ENCODE results near the gene DLG1. TPM values are rescaled to one million over a fixed set of nuclear protein-coding genes. Genes with fewer than 3 reads are reported as not detected.

DLG1 gene
- polyA plus RNA-seq, 1 donor from 2014 or later, result 43.9 TPM

GRCh38 chr3:196997311-196997710 lies 301.1 kb downstream of the DLG1 start:
- H3K27me3 ChIP-seq (ENCODE audit: insufficient read depth, low read depth, low read length), result no peaks in the 10 kb centered on the region
- no peak overlapping the region for H3K4me2 ChIP-seq (ENCODE audit: low read length)
- no peak overlapping the region for H3K27ac ChIP-seq (ENCODE audit: low read length)
- no peaks in the 10 kb centered on the region for H4K20me1 ChIP-seq (ENCODE audit: insufficient read depth)
- H3K79me2 ChIP-seq (replicated peaks; ENCODE audit: insufficient read depth, low read length), result no peaks in the 10 kb centered on the region
- H3K9ac ChIP-seq (ENCODE audit: low read length), result no peak overlapping the region
- H3K9me3 ChIP-seq (ENCODE audit: low read length), result no peaks in the 10 kb centered on the region
- TF ChIP-seq CTCF (IDR thresholded peaks at IDR 0.05; ENCODE audit: poor library complexity, severe bottlenecking) (no peak), EP300 (conservative IDR thresholded peaks at IDR 0.05; ENCODE audit: poor library complexity, severe bottlenecking) (no peak), SMC3 (conservative IDR thresholded peaks at IDR 0.05; ENCODE audit: poor library complexity) (no peak), TAF1 (IDR thresholded peaks at IDR 0.05; ENCODE audit: low read depth) (no peak), POLR2AphosphoS5 (IDR thresholded peaks at IDR 0.05) (no peak), REST (IDR thresholded peaks at IDR 0.05; ENCODE audit: borderline replicate concordance) (no peak), EZH2 (IDR thresholded peaks at IDR 0.05; ENCODE audit: borderline replicate concordance, insufficient read depth, low read length, poor library complexity, severe bottlenecking) (no peak), MXI1 (conservative IDR thresholded peaks at IDR 0.05; ENCODE audit: poor library complexity, severe bottlenecking) (no peak), RAD21 (conservative IDR thresholded peaks at IDR 0.05) (no peak)
- no peak overlapping the region for H3K4me3 ChIP-seq (ENCODE audit: low read length)
- no peaks in the 10 kb centered on the region for H3K36me3 ChIP-seq (ENCODE audit: insufficient read depth, low read length)
- no peaks in the 10 kb centered on the region for H3F3A ChIP-seq (ENCODE audit: insufficient read depth, low read length, poor library complexity, severe bottlenecking)
- H2AFZ ChIP-seq (ENCODE audit: low read depth, low read length), result no peak overlapping the region
- H3K9me2 ChIP-seq (ENCODE audit: insufficient read depth, low read length), result no peaks in the 10 kb centered on the region

- Histone ChIP-seq H3F3A (ENCODE audit: insufficient read depth, low read length, poor library complexity, severe bottlenecking) (no peaks in the 10 kb centered on the region), H3K4me3 (ENCODE audit: low read length) (no peak overlapping the region), H2AFZ (ENCODE audit: low read depth, low read length) (no peak overlapping the region), H3K27me3 (ENCODE audit: insufficient read depth, low read depth, low read length) (no peaks in the 10 kb centered on the region), H4K20me1 (ENCODE audit: insufficient read depth) (no peaks in the 10 kb centered on the region), H3K9me2 (ENCODE audit: insufficient read depth, low read length) (no peaks in the 10 kb centered on the region), H3K4me2 (ENCODE audit: low read length) (no peak overlapping the region), H3K9me3 (ENCODE audit: low read length) (no peaks in the 10 kb centered on the region), H3K36me3 (ENCODE audit: insufficient read depth, low read length) (no peaks in the 10 kb centered on the region), H3K9ac (ENCODE audit: low read length) (no peak overlapping the region), H3K27ac (ENCODE audit: low read length) (no peak overlapping the region), H3K79me2 (replicated peaks; ENCODE audit: insufficient read depth, low read length) (no peaks in the 10 kb centered on the region)
- TF ChIP-seq POLR2AphosphoS5 (IDR thresholded peaks at IDR 0.05) (no peak), TAF1 (IDR thresholded peaks at IDR 0.05; ENCODE audit: low read depth) (no peak), EZH2 (IDR thresholded peaks at IDR 0.05; ENCODE audit: borderline replicate concordance, insufficient read depth, low read length, poor library complexity, severe bottlenecking) (no peak), SMC3 (conservative IDR thresholded peaks at IDR 0.05; ENCODE audit: poor library complexity) (no peak), REST (IDR thresholded peaks at IDR 0.05; ENCODE audit: borderline replicate concordance) (no peak), EP300 (conservative IDR thresholded peaks at IDR 0.05; ENCODE audit: poor library complexity, severe bottlenecking) (no peak)
These were observed 301.8 kb downstream of the DLG1 start for GRCh38 chr3:196996454-196997265.

All from neural cell (in vitro differentiated cells).